Measurements from ENCODE around the gene RAB5IF. TPM values are rescaled to one million over a fixed set of nuclear protein-coding genes. Genes with fewer than 3 reads are reported as not detected.
"Not testable (repeated sequence)": the region's sequence is repeated elsewhere in the genome, so short reads cannot be mapped to it uniquely, and the experiment has no call there.

Gene RAB5IF
- total RNA-seq, 2 experiments from 2014 or later = 92.8 to 94.1 TPM

DNA sequence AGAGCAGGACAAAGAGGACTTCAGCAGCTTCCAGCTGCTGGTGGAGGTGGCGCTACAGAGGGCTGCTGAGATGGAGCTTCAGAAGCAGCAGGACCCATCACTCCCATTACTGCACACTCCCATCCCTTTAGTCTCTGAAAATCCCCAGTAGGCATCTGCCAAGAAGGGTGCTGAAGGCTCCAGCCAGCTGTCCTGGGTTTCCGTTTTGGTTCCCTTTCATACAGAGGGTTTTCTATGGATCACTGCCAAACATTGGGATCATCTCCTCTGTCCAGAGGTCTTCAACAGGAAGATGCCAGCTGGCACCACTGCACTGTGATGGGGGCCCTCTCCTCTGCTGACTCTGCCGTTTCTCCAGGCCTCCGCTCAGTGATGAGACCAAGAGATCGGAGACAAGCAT, 14.3 kb upstream of the RAB5IF start:
- CTCF ChIA-PET = interaction anchor here (0.7 to 5.7 kb wide), 7 partner anchors 14 to 55 kb away, joined by 3 to 58 read pairs (median 3); partner anchors contain the start of genes RAB5IF and SLA2
- H3K4me3 Mint-ChIP-seq = no peak overlapping the region
- POLR2A ChIA-PET = interaction anchor here (1.4 to 8.2 kb wide), 4 partner anchors 8 to 54 kb away, joined by 3 to 111 read pairs (median 49); partner anchors contain the start of genes RAB5IF, SLA2 and TGIF2
- H3K4me1 Mint-ChIP-seq = peaks cover 65% of the 10 kb centered on the region
- H3K36me3 Mint-ChIP-seq (ENCODE audit: low read depth) = peaks cover 43% of the 10 kb centered on the region
- no peaks in the 10 kb centered on the region for H3K27me3 Mint-ChIP-seq
- no peak for DNase-seq
- H3K9me3 Mint-ChIP-seq = no peaks in the 10 kb centered on the region
- peak overlapping the region; percentile 33 for H3K27ac Mint-ChIP-seq

DNA sequence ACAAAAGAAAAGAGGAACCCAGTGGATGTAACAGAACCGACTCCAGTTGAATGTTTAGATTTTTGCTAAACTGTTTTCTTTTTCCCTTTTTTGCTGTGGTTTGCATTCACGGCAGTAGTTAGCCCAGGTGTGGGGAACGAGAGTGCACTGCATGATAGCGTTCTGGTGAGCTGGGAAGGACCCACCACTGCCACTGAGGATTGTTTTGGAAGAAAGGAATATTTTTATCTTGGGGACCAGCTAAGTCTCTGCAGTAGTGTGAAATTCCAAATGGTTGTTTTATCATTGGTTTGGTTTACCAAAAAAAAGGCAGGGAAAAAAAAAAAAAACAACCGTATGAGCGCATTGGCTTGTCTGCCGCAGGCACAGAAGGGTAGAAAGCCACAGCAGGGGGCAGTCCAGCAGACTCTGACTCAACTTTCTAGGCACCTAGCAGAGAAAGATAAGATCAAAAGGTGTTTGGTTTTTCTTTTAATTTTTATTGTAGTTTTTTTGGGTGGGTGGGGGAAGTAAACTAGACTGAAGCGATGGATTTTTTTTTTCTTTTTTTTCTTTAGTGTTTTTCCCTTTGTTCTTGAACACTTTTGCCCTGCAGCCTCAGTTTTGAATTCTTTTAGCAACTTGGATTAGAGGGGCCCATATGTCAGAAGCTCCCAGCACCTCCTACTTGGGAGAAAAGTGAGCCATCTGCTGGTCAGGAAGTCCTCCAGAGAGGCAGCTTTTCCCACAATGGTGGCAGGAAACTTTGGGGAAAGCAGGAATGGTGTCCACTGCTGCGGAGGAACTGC, 13.5 kb upstream of the RAB5IF start:
- H3K4me1 Mint-ChIP-seq = peaks cover 61% of the 10 kb centered on the region

GRCh38 chr20:36593347-36593929, 12.1 kb upstream of the RAB5IF start:
- Mint-ChIP-seq H3K27me3 (no peaks in the 10 kb centered on the region), H3K36me3 (ENCODE audit: low read depth) (peaks cover 39% of the 10 kb centered on the region), H3K27ac (peak overlapping the region; percentile 68), H3K4me1 (peaks cover 55% of the 10 kb centered on the region), H3K4me3 (no peak overlapping the region), H3K9me3 (no peaks in the 10 kb centered on the region)
- no peak for DNase-seq
- ChIA-PET CTCF (interaction anchor here (1.2 to 4.3 kb wide), 5 partner anchors 8 to 215 kb away, joined by 3 to 75 read pairs (median 3); partner anchors contain the start of gene RAB5IF), POLR2A (interaction anchor here (1.3 to 8.2 kb wide), 7 partner anchors 10 to 270 kb away, joined by 4 to 123 read pairs (median 46); partner anchors contain the start of genes RAB5IF, SLA2 and TGIF2)

More for the DNA sequence above, 13.5 kb upstream of the RAB5IF start:
- Mint-ChIP-seq H3K27ac (peak overlapping the region; percentile 76), H3K27me3 (no peaks in the 10 kb centered on the region), H3K9me3 (no peaks in the 10 kb centered on the region), H3K4me3 (no peak overlapping the region), H3K36me3 (ENCODE audit: low read depth) (peaks cover 43% of the 10 kb centered on the region)
- peak; percentile 65 for DNase-seq
- ChIA-PET POLR2A (interaction anchor here (1.0 to 8.2 kb wide), 6 partner anchors 9 to 127 kb away, joined by 3 to 111 read pairs (median 25); partner anchors contain the start of genes RAB5IF, SLA2 and TGIF2), CTCF (interaction anchor here (0.7 to 5.7 kb wide), 8 partner anchors 13 to 54 kb away, joined by 3 to 58 read pairs (median 3); partner anchors contain the start of genes RAB5IF and SLA2)

- Mint-ChIP-seq H3K4me3 (no peak overlapping the region), H3K4me1 (peaks cover 32% of the 10 kb centered on the region), H3K27me3 (no peaks in the 10 kb centered on the region), H3K27ac (no peak overlapping the region), H3K36me3 (ENCODE audit: low read depth) (peaks cover 4% of the 10 kb centered on the region), H3K9me3 (no peaks in the 10 kb centered on the region)
- CTCF ChIA-PET = interaction anchor here (1.4 kb wide), 1 partner anchor 11 kb away, joined by 3 read pairs; no protein-coding TSS in a partner anchor
- POLR2A ChIA-PET = interaction anchor here (0.8 to 1.9 kb wide), 5 partner anchors 9 to 46 kb away, joined by 3 to 4 read pairs (median 3); partner anchors contain the start of gene SLA2
- DNase-seq = no peak
Observed at GRCh38 chr20:36599912-36600345, 5.7 kb upstream of the RAB5IF start.

- CTCF ChIA-PET = no interaction called here
- no peaks in the 10 kb centered on the region for H3K27me3 Mint-ChIP-seq
- no peak overlapping the region for H3K27ac Mint-ChIP-seq
- no peak overlapping the region for H3K4me3 Mint-ChIP-seq
- H3K4me1 Mint-ChIP-seq = peaks cover 25% of the 10 kb centered on the region
- POLR2A ChIA-PET = interaction anchor here (1.5 kb wide), 1 partner anchor 27 kb away, joined by 7 read pairs; no protein-coding TSS in a partner anchor
- H3K9me3 Mint-ChIP-seq = no peaks in the 10 kb centered on the region
- DNase-seq = no peak
- H3K36me3 Mint-ChIP-seq (ENCODE audit: low read depth) = peaks cover 10% of the 10 kb centered on the region
Observed at GRCh38 chr20:36601540-36601939, 4.0 kb upstream of the RAB5IF start.

- DNase-seq = peak; percentile 71
- Mint-ChIP-seq H3K4me3 (peak overlapping the region; percentile 98), H3K27me3 (no peaks in the 10 kb centered on the region), H3K36me3 (ENCODE audit: low read depth) (peaks cover 32% of the 10 kb centered on the region), H3K9me3 (no peaks in the 10 kb centered on the region), H3K27ac (peak overlapping the region; percentile 95), H3K4me1 (peaks cover 38% of the 10 kb centered on the region)
- ChIA-PET POLR2A (interaction anchor here (0.8 to 5.2 kb wide), 28 partner anchors 9 to 863 kb away, joined by 3 to 123 read pairs (median 6); partner anchors contain the start of genes DSN1, RBM39, SLA2 and TGIF2), CTCF (interaction anchor here (0.7 to 6.9 kb wide), 19 partner anchors 10 to 149 kb away, joined by 3 to 75 read pairs (median 8); no protein-coding TSS in a partner anchor)
Observed at GRCh38 chr20:36604952-36605398, 604 bp upstream of the RAB5IF start.

DNA sequence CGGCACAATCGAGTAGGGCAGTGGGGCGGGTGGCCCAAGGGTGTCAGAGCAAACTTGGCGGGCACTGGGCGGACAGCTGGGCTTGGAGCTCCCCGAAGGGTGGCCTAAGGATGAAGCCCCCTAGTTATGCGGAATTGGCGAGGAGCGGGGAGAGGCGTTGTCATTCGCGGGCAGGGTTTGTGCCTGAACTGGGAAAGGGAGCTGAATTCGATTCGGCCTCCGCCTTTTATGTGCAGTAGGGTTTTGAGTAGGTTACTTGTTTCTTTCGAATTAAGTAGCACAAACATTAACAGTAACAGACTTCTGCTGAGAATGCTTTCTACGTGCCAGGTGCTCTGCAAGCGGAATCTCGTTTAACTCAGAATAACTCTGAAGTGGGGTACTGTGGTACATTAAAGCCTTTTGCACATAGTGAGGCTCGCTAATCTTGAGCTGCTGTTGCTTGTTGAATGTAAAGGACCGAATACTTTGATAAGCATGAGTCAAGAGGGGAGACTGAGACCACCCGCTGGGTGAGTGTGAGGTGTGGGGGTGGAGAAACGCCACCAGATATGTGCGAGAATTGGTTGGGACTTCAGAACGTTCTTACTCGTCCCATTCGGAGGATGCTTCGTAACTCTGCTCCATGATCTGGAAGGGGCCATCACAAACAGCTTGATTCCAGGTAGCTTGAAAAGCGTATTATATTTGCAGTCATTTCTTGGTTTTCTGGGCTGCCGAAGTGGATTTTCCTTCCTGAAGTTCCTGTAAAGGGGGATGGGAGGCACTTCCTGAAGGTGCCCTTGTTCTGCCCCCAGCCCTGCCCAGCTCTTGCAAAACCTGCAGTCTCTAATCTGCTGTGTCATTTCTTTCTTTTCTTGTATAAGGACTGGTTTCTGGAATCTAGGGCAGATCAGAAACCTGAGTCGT, 833 bp downstream of the RAB5IF start:
- peak; percentile 25 for DNase-seq
- peaks cover 35% of the 10 kb centered on the region for H3K4me1 Mint-ChIP-seq
- POLR2A ChIA-PET = interaction anchor here (0.8 to 5.2 kb wide), 43 partner anchors 8 to 864 kb away, joined by 3 to 123 read pairs (median 5); partner anchors contain the start of genes DSN1, RBM39, SCAND1 and SLA2

DNA sequence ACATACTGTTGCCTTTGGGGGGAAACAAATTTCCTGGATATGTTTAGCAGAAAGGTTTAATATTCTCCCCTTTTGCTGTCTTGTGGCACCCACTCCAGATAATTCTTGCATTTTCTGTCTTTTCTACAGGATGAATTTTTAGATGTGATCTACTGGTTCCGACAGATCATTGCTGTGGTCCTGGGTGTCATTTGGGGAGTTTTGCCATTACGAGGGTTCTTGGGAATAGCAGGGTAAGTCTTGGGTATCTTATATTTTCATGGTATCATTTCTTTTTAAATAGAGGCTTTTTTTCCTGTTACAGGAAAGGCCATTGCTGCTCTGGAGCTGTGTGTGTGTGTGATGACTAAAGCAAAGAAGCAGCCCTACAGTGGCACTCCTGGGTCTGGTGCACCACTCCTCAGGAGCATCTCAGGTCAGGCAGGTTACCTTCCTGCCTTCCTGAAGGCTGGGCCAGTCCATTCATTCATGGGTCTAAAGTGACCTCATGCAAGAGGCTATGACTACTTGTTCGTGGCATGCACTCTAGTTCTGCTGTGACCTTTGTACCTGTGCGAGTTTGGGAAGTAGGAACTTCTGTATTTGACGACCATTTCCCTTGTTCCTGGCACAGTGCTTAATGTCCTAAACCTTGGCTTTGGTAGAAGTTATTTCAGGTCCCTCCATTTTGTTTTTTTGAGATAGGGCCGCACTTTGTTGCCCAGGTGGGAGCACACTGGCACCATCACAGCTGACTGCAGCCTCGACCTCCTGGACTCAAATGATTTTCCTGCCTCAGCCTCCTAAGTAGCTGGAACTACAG, 2.2 kb downstream of the RAB5IF start:
- DNase-seq = no peak
- H3K27me3 Mint-ChIP-seq = no peaks in the 10 kb centered on the region
- ChIA-PET CTCF (interaction anchor here (0.7 to 6.9 kb wide), 4 partner anchors 18 to 166 kb away, joined by 3 to 58 read pairs (median 7); partner anchors contain the start of gene DSN1), POLR2A (interaction anchor here (0.7 to 5.2 kb wide), 6 partner anchors 12 to 166 kb away, joined by 3 to 123 read pairs (median 38); partner anchors contain the start of genes SLA2 and TGIF2)
- H3K36me3 Mint-ChIP-seq (ENCODE audit: low read depth) = peaks cover 54% of the 10 kb centered on the region
- H3K27ac Mint-ChIP-seq = peak overlapping the region; percentile 95
- no peaks in the 10 kb centered on the region for H3K9me3 Mint-ChIP-seq
- H3K4me3 Mint-ChIP-seq = peak overlapping the region; percentile 98
- H3K4me1 Mint-ChIP-seq = peaks cover 35% of the 10 kb centered on the region

More for the DNA sequence above, 833 bp downstream of the RAB5IF start:
- Mint-ChIP-seq H3K27ac (peak overlapping the region; percentile 95), H3K4me3 (peak overlapping the region; percentile 98), H3K36me3 (ENCODE audit: low read depth) (peaks cover 42% of the 10 kb centered on the region), H3K27me3 (no peaks in the 10 kb centered on the region), H3K9me3 (no peaks in the 10 kb centered on the region)
- CTCF ChIA-PET = interaction anchor here (0.6 to 6.9 kb wide), 29 partner anchors 8 to 489 kb away, joined by 3 to 75 read pairs (median 5); partner anchors contain the start of genes DSN1, RBL1 and SLA2

DNA sequence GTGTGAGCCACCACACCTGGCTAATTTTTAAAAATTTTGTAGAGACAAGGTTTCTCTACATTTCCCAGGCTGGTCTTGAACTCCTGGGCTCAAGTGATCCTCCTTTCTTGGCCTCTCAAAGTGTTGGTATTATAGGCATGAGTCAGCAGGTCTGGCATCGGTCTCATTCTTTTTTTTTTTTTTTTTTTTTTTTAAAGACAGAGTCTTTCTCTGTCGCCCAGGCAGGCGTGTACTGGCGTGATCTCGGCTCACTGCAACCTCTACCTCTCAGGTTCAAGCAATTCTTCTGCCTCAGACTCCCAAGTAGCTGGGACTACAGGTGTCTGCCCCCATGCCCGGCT, 2.8 kb downstream of the RAB5IF start:
- peaks cover 39% of the 10 kb centered on the region for H3K4me1 Mint-ChIP-seq
- POLR2A ChIA-PET = interaction anchor here (0.7 to 5.2 kb wide), 5 partner anchors 9 to 166 kb away, joined by 3 to 123 read pairs (median 3); no protein-coding TSS in a partner anchor
- not testable (repeated sequence) for H3K27me3 Mint-ChIP-seq, DNase-seq, H3K4me3 Mint-ChIP-seq, H3K9me3 Mint-ChIP-seq, H3K27ac Mint-ChIP-seq
- CTCF ChIA-PET = interaction anchor here (0.7 to 6.9 kb wide), 2 partner anchors 18 to 165 kb away, joined by 3 to 58 read pairs; partner anchors contain the start of gene DSN1
- H3K36me3 Mint-ChIP-seq (ENCODE audit: low read depth) = peaks cover 59% of the 10 kb centered on the region

DNA sequence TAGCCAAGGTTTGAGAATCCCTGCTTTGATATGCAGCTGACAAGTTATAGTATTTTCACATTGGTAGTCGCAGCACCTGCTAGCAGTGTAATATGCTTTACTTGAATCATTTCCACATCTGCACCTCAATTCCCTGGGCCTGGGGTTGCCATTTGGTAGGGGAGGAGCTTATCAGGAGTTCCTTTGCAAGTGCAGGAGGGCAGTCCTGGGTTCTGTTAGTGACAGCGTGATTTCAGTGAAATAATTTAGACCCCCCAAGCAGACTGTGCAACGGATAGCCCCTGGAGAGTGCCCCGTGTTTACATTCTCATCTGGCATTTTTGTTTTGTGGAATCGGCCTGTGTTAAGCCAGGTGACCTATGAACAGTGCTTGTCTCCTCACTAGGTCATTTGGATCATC, 6.0 kb downstream of the RAB5IF start:
- Mint-ChIP-seq H3K36me3 (ENCODE audit: low read depth) (peaks cover 78% of the 10 kb centered on the region), H3K9me3 (no peaks in the 10 kb centered on the region), H3K27ac (peak overlapping the region; percentile 35), H3K4me3 (no peak overlapping the region), H3K4me1 (peaks cover 27% of the 10 kb centered on the region), H3K27me3 (no peaks in the 10 kb centered on the region)
- POLR2A ChIA-PET = interaction anchor here (1.2 to 3.6 kb wide), 4 partner anchors 13 to 139 kb away, joined by 3 to 32 read pairs (median 5); partner anchors contain the start of gene SLA2
- CTCF ChIA-PET = interaction anchor here (1.0 to 3.4 kb wide), 9 partner anchors 16 to 310 kb away, joined by 3 to 28 read pairs (median 4); no protein-coding TSS in a partner anchor
- no peak for DNase-seq

Measured in activated CD4-positive, alpha-beta memory T cell treated with anti-CD3 and anti-CD28 coated beads, Interleukin-2, amount 10 ng/mL, durations not matched to agents 7 days and 5 days (primary cell).